Measurements from ENCODE around the gene SRCIN1. TPM values are rescaled to one million over a fixed set of nuclear protein-coding genes. Genes with fewer than 3 reads are reported as not detected.

SRCIN1 gene
- polyA plus RNA-seq, 4 donors: 3.0 to 5.3 (median 3.7) TPM

DNA sequence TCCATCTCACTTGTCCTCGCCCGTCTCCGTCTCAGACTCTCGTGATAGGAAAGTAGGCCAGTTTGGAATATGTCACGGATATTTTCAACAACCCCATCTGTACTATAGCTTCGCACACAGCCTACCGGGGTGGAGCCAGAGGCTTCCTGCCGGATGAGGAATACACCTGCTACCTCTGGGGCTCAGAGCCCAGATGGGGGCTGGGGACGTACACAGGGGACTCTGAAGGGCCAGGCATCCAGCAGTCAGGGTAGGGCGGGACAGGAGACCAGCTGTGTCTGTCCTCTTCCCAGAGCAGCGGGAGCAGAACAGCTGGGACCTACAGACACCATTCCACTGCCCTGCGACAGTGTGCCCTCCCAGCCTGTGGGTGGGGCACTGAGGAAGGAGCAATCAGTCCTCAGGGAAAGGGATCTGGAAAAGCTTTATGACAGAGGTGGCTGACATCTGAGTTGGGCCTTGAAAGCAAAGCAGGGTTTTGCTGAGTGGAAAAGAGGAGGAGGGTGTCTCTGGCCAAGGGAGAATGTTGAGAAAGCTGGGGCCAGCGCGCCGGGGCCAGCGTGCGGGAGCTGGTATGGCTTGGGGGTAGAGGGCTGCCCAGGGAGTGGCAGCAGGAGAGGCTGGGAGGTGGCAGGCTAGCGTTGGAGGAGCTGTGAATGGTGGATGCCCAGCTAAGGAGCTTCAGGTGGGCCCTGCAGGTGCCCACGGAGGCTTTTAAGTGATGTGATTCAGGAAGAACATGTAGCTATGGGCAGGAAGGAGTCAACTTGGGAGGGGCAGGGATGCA lies 11.5 kb upstream of the SRCIN1 start:
- DNase-seq (ENCODE audit: low read depth in 4 of 4, low spot score in 3 of 4): no peak

DNA sequence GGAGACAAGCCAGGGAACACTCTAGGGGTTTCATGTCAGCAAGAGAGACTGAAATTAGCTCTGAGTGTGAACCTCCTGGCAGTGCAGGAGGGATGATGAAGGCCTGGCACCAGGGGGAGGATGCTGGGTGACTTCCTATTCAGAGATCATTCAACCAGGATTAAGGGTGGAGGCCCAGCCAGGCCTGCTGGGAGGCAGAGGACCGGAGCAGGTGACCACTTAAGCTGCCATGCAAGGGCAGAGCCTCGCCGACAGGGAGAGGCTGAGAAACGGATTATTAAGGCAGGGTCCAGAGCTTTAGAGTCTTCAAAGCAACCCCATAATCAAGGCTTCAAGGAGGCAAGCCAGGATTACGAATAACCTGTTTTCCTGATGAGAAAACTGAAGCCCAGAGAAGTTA lies 10.6 kb upstream of the SRCIN1 start:
- no peak for DNase-seq (ENCODE audit: low read depth in 4 of 4, low spot score in 3 of 4)

DNA sequence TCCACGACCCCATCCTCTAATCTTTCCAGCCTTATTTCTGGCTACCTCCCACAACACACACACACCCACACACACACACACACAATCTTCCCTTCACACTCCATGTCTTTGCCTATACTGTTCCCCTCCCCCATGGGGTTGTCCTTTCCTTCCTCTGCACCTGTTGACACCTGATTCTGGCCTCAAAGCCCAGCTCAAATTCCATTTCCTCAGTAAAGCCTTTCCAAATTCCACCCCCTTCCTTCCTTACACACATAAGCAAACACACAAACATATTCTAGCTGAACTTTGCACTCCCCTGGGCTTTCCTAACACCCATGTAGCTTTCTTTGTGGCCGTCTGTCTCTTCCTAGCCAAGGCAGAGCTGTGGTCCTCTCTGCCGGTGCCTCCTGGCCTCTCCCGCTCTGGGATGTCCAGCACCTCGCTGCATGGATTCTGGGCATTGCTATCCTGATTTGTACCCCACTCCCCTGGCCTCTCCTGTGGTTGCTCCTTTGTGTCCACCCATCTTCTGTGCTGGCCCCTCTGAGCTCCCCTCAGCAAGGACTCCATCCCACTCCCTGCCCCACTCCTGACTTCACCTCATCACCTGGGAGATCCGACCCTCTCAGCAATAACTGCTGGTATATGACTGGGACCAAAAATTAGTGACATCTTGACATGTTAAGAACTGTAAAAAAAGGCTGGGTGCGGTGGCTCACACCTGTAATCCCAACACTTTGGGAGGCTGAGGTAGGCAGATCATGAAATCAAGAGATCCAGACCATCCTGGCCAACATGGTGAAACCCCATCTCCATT lies 8.4 kb upstream of the SRCIN1 start:
- no peak for DNase-seq (ENCODE audit: low read depth in 4 of 4, low spot score in 3 of 4)

DNA sequence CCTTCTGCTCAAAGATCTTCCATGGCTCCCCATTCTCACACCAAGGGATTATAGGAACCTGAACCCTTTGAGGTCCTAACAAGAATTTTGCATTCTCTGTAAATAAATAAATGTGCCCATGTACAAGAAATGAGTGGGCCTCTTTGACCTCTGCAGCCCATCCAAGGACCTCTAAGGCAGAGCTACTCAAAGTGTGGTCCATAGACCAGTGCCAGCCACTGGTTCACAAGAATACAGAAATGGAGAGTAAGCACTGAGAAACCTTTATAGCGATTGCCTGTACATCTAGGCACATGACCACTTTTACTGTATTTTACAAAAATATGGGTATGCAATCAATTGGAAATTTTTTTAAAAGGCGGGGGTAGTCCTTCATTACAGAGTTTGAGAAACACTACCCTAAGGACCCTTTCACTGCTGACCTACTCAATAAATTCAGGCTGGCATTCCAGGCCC lies 7.8 kb upstream of the SRCIN1 start:
- DNase-seq (ENCODE audit: low read depth in 4 of 4, low spot score in 3 of 4): no peak

DNA sequence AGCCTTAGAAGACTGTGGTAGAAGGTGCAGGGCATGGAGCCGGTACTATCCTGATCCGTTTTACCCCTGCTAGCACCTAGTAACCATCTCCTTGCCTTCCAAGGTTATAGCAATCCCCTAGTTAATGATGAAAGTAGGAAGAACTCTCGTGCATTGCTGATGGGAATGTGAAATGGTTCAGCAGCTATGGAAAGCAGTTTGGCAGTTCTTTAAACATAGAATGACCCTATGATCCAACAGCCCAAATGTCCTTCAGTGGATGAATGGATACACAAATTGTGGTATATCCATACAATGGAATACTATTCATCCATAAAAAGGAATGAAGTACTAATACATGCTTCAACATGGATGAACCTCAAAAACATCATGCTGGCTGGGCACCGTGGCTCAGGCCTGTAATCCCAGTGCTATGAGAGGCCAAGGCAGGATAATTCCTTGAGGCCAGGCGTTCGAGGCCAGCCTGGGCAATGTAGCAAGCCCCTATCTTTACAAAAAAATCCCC lies 6.2 kb upstream of the SRCIN1 start:
- DNase-seq (ENCODE audit: low read depth in 4 of 4, low spot score in 3 of 4): no peak

DNA sequence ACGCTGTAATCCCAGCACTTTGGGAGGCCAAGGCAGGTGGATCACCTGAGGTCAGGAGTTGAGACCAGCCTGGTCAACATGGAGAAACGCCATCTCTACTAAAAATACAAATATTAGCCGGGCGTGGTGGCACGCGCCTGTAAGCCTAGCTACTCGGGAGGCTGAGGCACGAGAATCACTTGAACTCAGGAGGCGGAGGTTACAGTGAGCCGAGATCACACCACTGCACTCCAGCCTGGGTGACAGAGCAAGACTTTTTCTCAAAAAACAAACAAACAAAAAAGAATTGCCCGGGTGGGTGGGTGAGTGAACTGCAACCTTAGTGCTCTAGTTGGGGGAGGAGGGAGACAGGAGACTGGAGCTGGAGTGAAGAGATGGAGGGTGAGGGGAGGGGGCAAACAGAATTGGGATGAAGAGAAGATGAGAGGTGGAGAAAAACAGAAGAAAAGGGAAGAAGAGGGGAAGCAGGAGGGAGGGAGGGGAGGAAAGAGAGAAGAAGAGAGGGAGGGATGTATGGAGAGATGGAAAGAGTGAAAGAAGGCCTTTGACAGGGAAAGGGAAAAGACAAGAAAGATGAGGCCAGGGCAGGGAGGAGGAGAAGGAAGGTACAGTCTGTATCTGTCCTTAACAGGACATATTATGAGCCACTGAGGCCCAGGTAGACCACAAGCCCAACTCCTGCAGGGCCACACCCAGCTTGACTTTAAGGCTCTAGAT lies 5.5 kb upstream of the SRCIN1 start:
- no peak for DNase-seq (ENCODE audit: low read depth in 4 of 4, low spot score in 3 of 4)

DNA sequence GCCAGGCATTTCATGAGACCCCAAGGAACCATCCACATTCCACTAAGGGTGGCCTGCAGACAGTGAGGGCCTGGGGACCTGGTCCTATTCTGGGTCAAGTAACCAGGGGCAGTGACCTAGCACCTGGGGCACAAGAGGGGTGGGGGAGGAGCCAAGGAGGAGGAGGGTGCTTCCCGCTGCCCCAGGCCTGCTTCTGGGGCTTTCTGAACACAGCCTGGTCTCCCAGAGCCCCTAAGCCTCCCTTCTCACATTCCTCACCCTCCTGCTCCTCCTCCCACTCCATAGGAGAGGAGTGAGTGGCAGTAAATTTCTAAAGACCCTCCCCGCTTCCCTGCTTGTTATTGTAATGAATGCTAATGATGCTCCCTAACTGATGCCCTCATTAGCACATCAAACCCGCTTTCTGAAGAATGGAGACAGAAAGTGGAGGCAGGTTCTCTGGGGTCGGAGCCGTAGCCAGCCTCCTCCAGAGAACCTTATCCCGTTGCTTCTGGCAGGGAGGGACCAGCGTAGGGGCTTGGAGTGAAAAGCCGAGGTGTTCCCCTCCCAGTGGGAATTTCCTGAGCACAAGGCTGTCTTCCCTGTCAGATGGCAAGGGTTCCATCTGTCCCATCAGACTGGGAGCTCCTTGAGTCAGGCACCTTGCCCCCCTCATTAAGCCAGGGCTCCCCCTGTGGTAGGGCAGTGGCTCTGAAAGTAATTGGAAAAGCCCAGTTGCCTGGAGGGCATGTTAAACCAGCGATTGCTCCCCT lies 3.7 kb upstream of the SRCIN1 start:
- DNase-seq (ENCODE audit: low read depth in 4 of 4, low spot score in 3 of 4): no peak

DNA sequence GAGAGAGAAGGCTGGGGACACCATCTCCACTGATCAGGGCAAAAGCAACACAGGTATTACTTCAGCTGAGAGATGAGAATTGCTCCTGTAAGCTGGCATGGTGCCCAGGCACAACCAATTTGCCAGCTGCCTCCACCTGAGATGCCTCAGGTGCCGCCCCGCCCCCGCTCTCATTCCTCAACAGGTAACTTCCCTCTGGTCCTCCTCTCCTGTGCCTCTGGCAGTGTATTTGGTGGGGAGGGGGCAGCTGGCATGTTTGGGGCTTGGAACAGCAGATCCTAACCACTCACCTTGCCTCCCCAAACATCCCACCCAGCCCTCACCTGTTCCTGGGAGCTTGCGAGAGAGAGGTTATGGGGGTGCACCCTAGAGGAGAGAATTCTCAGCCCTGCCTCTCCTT lies 2.9 kb upstream of the SRCIN1 start:
- no peak for DNase-seq (ENCODE audit: low read depth in 4 of 4, low spot score in 3 of 4)

DNA sequence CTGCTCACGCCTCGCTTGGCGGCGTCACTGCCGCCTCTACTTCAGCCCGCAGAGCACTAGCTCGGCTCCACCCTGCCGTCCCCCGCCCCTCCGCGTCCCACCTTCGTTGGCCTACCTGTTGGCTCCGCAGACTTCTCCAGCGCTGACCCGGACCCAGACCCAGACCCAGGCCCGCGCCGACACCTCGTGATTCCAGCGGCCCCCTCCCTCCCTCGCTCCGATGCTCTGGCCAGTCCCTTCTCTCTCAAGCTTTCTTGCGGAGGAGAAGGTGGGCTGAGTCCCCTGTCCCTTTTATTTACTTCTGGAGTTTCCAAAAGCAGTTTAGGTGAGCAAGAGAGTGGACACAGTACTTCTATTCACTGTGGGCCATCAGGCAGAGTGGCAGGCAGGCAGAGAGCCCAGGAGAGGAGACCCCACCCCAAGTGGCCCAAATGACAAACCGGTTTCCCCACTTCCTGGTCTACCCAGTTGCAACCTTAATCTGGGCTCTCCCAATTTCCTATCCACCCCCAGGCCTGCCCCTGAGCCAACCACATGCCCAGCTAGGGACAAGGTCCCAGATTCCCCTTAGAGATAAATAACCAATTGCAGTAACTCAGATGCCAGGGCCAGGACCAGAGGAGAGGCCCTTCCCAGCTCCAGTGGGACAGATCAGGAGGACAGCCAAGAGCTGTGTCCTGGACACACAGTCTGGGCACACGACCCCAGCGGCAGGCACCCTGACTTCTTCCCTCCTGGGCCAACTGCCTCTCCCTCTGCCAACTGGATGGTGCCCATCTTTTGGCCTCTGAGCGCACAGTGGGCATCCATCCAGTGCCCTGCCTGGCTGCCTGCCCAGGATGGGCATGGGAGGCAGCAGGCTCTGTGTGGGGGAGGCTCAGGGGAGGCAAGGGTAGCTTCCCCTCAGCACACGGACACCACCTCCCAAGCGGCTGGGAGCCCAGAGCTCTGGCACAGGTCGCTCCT lies 1.2 kb upstream of the SRCIN1 start:
- DNase-seq (ENCODE audit: low read depth in 4 of 4, low spot score in 3 of 4): no peak

DNA sequence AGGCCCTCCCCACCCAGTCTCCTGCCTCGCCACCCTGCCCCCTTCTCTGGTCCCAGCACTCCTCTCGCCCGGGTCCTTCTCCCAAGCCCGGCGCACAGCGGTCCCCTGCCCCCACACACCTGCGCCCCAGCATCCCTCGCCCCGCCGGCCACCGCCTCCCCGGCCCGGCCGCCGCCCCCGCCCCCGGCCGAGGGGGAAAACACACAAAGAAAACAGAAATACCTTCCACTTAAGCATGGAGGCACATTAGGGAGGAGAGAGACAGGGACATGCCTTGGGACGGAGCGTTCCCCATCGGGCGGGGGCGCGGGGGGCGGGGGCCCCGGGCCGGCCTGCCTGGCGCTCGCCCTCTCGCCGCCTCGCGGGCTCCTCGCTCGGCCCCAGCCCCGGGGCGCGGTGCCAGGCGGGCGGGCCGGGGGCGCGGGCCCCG lies 326 bp downstream of the SRCIN1 start:
- no peak for DNase-seq (ENCODE audit: low read depth in 4 of 4, low spot score in 3 of 4)

DNA sequence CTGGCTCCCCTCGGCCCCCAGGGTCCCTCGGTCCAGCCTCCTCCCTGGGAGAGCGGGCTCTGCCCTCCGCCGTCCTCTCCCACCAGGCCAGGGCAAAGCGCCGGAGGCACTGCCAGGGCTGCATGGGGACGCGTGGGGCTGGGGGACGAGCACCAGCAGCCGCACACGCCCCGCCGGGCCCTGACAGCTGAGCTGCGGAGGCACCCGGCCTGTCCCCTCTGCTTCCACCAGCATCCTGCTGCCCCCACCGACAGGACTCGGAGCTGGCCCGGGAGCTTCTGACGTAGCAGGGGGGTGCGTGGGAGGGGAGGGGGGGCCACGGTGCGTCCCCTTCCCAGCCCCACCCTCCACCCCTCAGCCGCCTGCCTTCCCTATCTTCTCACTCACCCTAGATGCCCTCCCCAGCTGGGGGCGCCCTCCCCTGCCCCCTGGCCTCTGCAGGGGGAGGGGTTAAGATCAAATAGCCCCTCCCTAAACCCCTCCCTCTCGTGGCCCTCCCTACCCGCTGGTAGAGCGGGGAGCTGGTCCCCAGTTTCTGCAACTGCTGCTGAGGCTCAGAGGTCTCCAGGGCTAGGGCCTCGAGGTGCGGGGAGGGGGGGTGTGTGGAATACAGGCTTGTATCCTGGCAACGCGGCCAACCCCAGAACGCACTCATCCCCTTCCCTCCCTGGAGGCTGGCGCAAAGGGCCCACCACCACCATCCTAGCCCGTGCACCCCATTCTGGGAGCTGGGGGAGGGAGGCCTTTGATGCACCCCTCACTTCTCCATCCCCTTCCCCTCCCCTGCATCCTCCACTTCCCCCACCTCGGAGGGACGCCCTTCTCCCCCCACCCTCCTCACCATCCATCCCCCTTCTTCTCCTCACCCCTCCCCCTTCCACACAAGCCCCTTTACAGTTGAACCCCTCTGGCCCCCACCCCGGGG lies 1.0 kb downstream of the SRCIN1 start:
- no peak for DNase-seq (ENCODE audit: low read depth in 4 of 4, low spot score in 3 of 4)

DNA sequence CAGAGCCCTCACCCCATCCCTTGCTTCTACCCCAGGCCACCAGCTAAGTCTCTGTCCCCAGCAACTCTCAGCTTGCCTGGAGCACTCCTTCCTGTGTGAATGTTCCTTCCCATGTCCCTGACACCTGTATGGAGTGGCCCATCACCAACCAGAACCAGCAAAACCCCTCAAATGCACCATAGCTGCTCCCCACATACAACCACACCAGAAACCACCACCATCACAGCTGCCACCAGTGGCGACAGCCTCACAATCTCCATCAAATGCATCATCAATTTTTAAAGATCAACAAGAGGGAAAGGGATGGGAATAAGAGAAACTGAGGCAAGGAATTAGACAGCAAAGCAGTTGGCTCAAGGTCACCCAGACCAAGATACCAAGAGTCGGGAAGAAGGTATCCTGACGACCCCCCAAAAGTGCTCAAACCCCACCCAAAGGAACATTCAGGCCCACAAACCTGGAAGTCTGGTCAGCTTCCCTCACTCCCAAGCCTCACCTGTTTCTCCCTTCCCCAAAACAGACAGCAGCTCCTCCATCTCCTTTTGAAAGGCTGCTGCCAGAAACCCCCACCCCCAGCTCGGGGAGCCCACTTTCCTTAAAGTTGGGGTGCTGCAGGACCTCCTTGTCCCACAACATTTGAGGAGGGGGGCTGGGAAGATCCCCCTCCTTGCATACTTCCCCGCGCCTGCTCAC lies 1.8 kb downstream of the SRCIN1 start:
- DNase-seq (ENCODE audit: low read depth in 4 of 4, low spot score in 3 of 4): no peak

DNA sequence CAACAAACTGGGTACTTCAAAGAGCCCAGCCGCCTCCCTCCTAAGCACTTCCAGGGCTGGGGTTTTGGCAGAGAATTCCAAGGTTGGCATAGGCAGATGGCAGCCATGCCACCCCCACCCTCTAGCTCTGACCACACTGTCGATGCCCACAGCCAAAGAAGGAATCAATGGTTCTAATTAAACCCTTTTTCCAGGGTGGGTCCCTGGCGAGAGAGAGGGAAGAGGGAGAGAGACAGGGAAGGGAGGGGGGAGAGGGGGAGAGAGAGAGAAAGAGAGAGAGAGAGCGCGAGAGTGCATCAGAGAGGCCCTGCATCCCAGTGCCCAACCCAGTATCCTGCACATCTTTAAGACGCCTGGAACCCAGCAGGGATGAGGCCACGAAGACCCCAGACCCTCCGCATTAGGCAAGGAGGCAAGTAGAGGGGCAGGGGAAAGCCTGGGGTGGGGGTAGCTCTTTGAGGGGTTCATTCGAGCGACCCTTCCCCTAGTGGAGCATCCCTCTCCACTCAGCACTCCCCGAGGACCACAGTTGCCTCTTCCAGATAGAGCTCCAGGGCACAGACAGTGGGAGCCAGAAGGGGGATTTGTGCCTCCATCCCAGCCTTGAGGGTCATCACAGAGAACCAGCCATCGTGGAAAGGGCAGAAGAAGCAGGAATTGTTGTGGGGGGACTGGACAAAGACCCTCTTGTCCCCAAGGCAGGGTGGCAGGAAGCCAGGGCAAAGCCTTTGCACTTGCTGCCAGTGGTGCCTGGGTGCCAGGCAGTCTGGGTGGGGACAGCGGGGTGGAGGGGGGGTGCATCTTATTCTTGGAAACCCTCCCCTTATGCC lies 2.6 kb downstream of the SRCIN1 start:
- no peak for DNase-seq (ENCODE audit: low read depth in 4 of 4, low spot score in 3 of 4)

DNA sequence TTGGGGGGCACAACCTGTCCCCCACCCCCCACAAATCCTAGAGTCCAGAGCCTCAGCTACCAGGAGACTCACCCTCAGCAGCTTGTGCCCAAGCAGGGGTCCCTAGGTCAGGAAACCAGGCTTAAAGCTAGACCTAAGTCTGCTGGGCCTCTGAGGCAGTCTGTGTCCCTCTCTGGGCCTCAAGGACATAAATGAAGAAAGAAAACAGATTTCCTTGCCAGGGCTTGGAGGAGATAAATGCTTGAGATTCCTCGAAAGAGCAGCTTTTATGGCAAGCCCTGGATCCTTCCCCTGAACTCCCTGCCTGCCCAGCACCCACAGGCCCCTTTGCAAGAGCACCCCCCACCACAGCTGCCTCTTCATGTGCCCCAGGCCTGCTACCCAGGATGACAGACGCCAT lies 3.3 kb downstream of the SRCIN1 start:
- DNase-seq (ENCODE audit: low read depth in 4 of 4, low spot score in 3 of 4): no peak

DNA sequence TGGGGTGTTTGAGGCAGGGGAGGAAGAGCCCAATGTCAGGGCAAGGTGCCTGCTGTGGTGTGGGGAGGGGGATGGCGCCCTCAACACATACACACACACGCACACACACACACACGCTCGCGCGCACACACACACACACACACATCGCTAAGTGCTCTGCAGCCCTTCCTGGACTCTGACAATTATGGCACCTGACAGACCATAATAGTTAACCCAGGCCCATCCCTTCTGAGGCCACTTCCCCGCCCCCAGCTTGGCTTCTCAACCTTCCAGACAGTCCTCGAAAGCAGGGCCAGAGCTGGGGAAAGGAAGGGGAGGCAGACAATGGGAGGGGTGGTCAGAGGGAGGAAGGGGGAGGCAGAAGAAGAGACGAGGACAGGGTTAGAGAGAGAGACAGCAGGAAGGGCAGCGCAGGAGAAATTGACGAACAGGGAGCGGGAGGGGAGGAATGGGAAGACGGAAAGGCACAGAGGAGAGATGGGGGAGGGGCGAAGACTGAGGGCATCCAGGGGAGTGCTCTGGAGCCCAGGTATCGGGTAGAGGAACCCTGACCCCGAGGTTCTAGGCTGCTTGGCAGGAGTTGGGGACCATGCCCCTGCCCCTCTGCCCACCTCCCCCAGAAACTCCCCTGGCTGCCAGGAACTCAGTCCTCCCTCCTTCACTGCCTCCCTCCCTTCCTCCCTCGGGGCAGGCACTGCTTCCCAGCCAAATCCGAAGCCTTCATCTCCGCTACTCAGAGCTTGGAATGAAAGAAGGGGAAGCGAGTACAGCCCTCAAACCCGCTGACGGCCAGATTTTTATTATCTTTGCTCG lies 4.0 kb downstream of the SRCIN1 start:
- DNase-seq (ENCODE audit: low read depth in 4 of 4, low spot score in 3 of 4): peak in 1 of 4 donors; percentile 65

DNA sequence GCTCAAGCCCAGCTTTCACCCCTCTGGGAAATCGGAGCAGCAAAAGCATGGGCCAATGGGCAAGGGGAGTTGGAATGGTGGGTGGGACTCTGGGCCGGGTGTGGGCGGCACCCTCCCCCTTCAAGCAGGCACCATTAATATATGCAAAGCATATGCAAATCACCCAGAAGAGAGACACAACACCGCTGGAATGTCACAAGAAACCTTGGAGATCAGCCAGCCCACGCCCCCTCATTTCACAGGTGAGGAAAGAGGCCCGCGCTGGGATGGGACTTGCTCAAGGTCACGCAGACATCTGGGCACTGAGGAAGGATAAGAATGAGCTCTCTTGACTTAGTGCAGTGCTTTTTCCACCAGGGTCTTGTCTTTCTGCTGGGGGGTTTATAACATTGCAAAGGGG lies 4.8 kb downstream of the SRCIN1 start:
- DNase-seq (ENCODE audit: low read depth in 4 of 4, low spot score in 3 of 4): no peak
